ENCODE data around the gene PAH. TPM values are rescaled to one million over a fixed set of nuclear protein-coding genes. Genes with fewer than 3 reads are reported as not detected.

Gene PAH
- total and polyA plus RNA-seq, 2 of the 8 experiments (the other 6 are each of a cell fraction or from before 2014, with no cell fraction given), result 3.9 to 9.0 TPM

- H3K4me3 ChIP-seq (ENCODE audit: extremely low read depth in 1 of 4, insufficient read depth in 2 of 4, low read depth in 3 of 4, low read length in 4 of 4), result peak overlapping the region in 1 of 4 experiments; percentile 33; a peak in 2 of 8 replicates
- H3K23ac ChIP-seq (ENCODE audit: insufficient read length), result no peak overlapping the region
- H3K27ac ChIP-seq (ENCODE audit: low read depth, low read length), result no peak overlapping the region
- H3K27me3 ChIP-seq (replicated peaks in 1 of 4; ENCODE audit: control insufficient read depth in 3 of 4, extremely low read depth in 1 of 4, insufficient read depth in 3 of 4, low read length in 3 of 4), result peaks cover 81 to 98% (median 95%) of the 10 kb centered on the region in 4 experiments
- H3K4me2 ChIP-seq (ENCODE audit: insufficient read depth in 1 of 2, low read depth in 2 of 2, low read length in 2 of 2), result peak overlapping the region; percentile 25 to 33; a peak in 3 of 4 replicates
- no peak for FAIRE-seq
- POLR2A ChIA-PET (ENCODE audit: partially characterized antibody), result interaction anchor here (1.3 kb wide), 1 partner anchor 11 kb away, joined by 3 read pairs; no protein-coding TSS in a partner anchor
- H3K56ac ChIP-seq (replicated peaks; ENCODE audit: insufficient read length, low read depth, low read length), result no peak overlapping the region
- no peak overlapping the region for H4K8ac ChIP-seq (ENCODE audit: extremely low read depth, insufficient read depth, low read length)
- no peak overlapping the region for H3K18ac ChIP-seq (ENCODE audit: extremely low read depth, low read length)
- peaks cover 8 to 12% of the 10 kb centered on the region in 2 experiments; a peak in 3 of 4 replicates for H3K9me3 ChIP-seq (ENCODE audit: insufficient read depth in 2 of 2, low read depth in 1 of 2, low read length in 1 of 2)
- H3K4me1 ChIP-seq (replicated peaks in 1 of 4; ENCODE audit: control insufficient read depth in 3 of 4, insufficient read depth in 4 of 4, low read length in 3 of 4), result peaks cover 3 to 20% (median 10%) of the 10 kb centered on the region in 4 experiments; a peak in 6 of 7 replicates
- no peak for DNase-seq (ENCODE audit: low read depth in 1 of 2, low spot score in 2 of 2)
- H2BK15ac ChIP-seq (ENCODE audit: low read length), result no peak overlapping the region
- no peak overlapping the region for H2BK120ac ChIP-seq (replicated peaks; ENCODE audit: low read depth, low read length)
- TF ChIP-seq SUZ12 (IDR thresholded peaks at IDR 0.05; ENCODE audit: low read length) (peak; percentile 81; the same call in 1 of the 2 replicates), EZH2 (IDR thresholded peaks at IDR 0.05; ENCODE audit: low read depth, low read length, severe bottlenecking) (peak; percentile 86), EP300 (IDR thresholded peaks at IDR 0.05; ENCODE audit: borderline replicate concordance in 1 of 2, low read depth in 2 of 2, low read length in 2 of 2) (no peak), GTF2F1 (IDR thresholded peaks at IDR 0.05; ENCODE audit: borderline replicate concordance, low read depth, low read length) (no peak), RXRA (IDR thresholded peaks at IDR 0.05; ENCODE audit: insufficient read depth, low read depth, low read length) (no peak), YY1 (IDR thresholded peaks at IDR 0.05; ENCODE audit: low read depth, low read length) (no peak), SIX5 (IDR thresholded peaks at IDR 0.05; ENCODE audit: low read depth, low read length) (no peak), KDM1A (IDR thresholded peaks at IDR 0.05; ENCODE audit: borderline replicate concordance, low read length) (no peak), NANOG (IDR thresholded peaks at IDR 0.05; ENCODE audit: insufficient read depth, low read depth, low read length, poor library complexity, severe bottlenecking) (no peak)
- TF ChIP-seq, protein P1, sequence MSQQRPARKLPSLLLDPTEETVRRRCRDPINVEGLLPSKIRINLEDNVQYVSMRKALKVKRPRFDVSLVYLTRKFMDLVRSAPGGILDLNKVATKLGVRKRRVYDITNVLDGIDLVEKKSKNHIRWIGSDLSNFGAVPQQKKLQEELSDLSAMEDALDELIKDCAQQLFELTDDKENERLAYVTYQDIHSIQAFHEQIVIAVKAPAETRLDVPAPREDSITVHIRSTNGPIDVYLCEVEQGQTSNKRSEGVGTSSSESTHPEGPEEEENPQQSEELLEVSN (IDR thresholded peaks at IDR 0.05), result no peak
- CTCF ChIA-PET (ENCODE audit: partially characterized antibody), result interaction anchor here (1.3 to 5.6 kb wide), 7 partner anchors 11 to 587 kb away, joined by 3 to 37 read pairs (median 7); no protein-coding TSS in a partner anchor
- H3K9ac ChIP-seq (replicated peaks in 1 of 4; ENCODE audit: extremely low read depth in 1 of 4, low read depth in 3 of 4, low read length in 3 of 4), result no peak overlapping the region
- no peak overlapping the region for H2BK12ac ChIP-seq (ENCODE audit: low read depth, low read length)
- peaks cover 0 to 7% (median 0%) of the 10 kb centered on the region in 4 experiments; a peak in 1 of 8 replicates for H3K36me3 ChIP-seq (ENCODE audit: control insufficient read depth in 2 of 4, insufficient read depth in 4 of 4, low read length in 3 of 4)
- no peak overlapping the region for H4K91ac ChIP-seq (replicated peaks; ENCODE audit: insufficient read length, low read length)
- H2AFZ ChIP-seq (ENCODE audit: low read length), result no peak overlapping the region
- no peak overlapping the region for H2BK5ac ChIP-seq (ENCODE audit: low read depth, low read length)
- no peak overlapping the region for H3K14ac ChIP-seq (ENCODE audit: insufficient read length)
- no peak overlapping the region for H3K4ac ChIP-seq (replicated peaks; ENCODE audit: insufficient read length, low read depth, low read length)
- H2BK20ac ChIP-seq (ENCODE audit: low read length), result no peak overlapping the region
- no peak overlapping the region for H2AK5ac ChIP-seq (ENCODE audit: low read depth, low read length)
- peaks cover 12 to 42% of the 10 kb centered on the region in 2 experiments for H4K20me1 ChIP-seq (replicated peaks in 1 of 2; ENCODE audit: control insufficient read depth in 1 of 2, insufficient read depth in 2 of 2, low read length in 2 of 2)
- peaks cover 30% of the 10 kb centered on the region for H3K23me2 ChIP-seq (ENCODE audit: low read depth, low read length)
- 4% methylated on average over 8 of the region's 8 CpGs; no CpG with 5 or more reads in 1 of the 2 experiments for WGBS, 2 experiments (ENCODE audit: extremely low coverage in 1 of 2, insufficient coverage in 1 of 2, insufficient read length in 1 of 2, insufficient replicate concordance in 2 of 2, low coverage in 1 of 2, low lambda C conversion rate in 2 of 2, missing lambda C conversion rate in 1 of 2)
- H3K79me2 ChIP-seq (ENCODE audit: control insufficient read depth in 1 of 2, insufficient read depth in 2 of 2, low read length in 2 of 2), result no peaks in the 10 kb centered on the region
- no peaks in the 10 kb centered on the region for H3K79me1 ChIP-seq (ENCODE audit: low read depth, low read length)
- no peak overlapping the region for H4K5ac ChIP-seq (ENCODE audit: insufficient read length, low read depth, low read length)
Measured at GRCh38 chr12:102961466-102961855, 44.4 kb upstream of the PAH start.

Measured in H1 (cell line).